ENCODE results near the gene TSHZ2. TPM values are rescaled to one million over a fixed set of nuclear protein-coding genes. Genes with fewer than 3 reads are reported as not detected.
"Not testable (repeated sequence)": the region's sequence is repeated elsewhere in the genome, so short reads cannot be mapped to it uniquely, and the experiment has no call there.

The TSHZ2 gene
- polyA plus RNA-seq, 1 donor from 2014 or later: 0.73 TPM

DNA sequence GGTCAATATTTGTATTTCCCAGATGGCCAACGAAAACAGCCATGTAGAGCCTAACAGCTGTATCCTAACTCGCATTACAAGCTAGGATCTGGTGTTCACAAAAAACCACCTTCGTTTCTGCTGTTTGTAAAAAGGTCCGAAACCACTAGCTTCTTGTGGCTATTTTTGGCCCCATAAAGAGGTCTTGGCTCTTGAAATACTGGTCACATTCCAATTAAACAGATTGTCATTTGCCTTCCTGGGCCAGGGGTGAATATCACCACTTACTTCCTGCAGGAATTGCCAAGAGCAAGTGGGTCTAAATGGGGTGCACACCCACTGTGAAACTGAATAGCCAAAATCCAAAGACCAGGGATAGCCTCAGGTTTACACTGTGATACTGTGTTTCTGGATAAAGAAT is 48.2 kb downstream of the TSHZ2 start:
- Mint-ChIP-seq H3K27ac (no peak overlapping the region), H3K4me1 (peaks cover 2 to 15% (median 5%) of the 10 kb centered on the region in 3 donors), H3K36me3 (peaks cover 2% of the 10 kb centered on the region), H3K9me3 (peaks cover 3 to 4% (median 3%) of the 10 kb centered on the region in 3 donors), H3K27me3 (no peaks in the 10 kb centered on the region), H3K4me3 (no peak overlapping the region)

DNA sequence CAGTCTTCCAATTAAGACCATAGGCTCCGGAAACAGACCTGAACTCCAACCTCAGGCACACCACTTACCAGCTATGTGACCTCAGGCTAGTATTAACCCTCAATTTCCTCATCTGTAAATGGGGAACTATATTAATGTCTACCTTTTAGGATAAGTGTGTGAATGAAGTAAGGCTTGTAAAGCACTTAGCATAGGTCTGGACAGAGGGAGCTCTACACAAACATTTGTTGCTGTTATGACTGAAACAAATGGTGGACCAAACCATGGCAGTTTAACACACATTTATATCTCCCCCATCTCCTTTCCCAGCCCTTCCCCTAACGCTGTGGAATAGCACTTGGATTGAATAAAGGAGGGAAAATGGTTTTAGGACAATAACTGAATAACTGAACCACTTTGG is 48.7 kb downstream of the TSHZ2 start:
- peaks cover 2 to 15% (median 5%) of the 10 kb centered on the region in 3 donors for H3K4me1 Mint-ChIP-seq
- H3K36me3 Mint-ChIP-seq: peaks cover 2% of the 10 kb centered on the region
- peaks cover 3 to 4% (median 3%) of the 10 kb centered on the region in 3 donors for H3K9me3 Mint-ChIP-seq
- no peaks in the 10 kb centered on the region for H3K27me3 Mint-ChIP-seq
- peak overlapping the region in 1 of 4 donors; percentile 11 for H3K4me3 Mint-ChIP-seq
- no peak overlapping the region for H3K27ac Mint-ChIP-seq

DNA sequence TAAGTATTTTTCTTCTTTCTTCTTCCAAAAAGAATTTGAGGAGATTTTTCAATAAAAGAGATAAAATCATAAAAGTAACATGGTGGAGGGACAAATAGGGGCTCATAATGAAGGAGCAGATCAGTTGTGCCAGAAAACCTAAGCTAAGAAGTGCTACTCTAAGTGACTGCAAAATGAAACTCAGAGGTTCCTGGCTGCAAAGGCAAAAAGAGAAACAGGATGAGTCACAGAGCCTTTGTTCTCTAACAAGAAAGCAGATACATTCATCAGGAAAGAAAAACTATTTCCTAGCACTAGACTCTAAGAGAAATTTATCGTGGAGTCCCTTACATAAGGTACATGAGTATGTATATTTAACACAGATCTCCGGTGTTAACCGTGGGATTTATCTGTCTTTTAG is 49.8 kb downstream of the TSHZ2 start:
- Mint-ChIP-seq H3K4me3 (peak overlapping the region in 1 of 4 donors; percentile 5), H3K27me3 (no peaks in the 10 kb centered on the region), H3K36me3 (peaks cover 2% of the 10 kb centered on the region), H3K4me1 (peaks cover 2 to 15% (median 5%) of the 10 kb centered on the region in 3 donors), H3K27ac (no peak overlapping the region), H3K9me3 (peaks cover 0 to 4% (median 3%) of the 10 kb centered on the region in 3 donors)

DNA sequence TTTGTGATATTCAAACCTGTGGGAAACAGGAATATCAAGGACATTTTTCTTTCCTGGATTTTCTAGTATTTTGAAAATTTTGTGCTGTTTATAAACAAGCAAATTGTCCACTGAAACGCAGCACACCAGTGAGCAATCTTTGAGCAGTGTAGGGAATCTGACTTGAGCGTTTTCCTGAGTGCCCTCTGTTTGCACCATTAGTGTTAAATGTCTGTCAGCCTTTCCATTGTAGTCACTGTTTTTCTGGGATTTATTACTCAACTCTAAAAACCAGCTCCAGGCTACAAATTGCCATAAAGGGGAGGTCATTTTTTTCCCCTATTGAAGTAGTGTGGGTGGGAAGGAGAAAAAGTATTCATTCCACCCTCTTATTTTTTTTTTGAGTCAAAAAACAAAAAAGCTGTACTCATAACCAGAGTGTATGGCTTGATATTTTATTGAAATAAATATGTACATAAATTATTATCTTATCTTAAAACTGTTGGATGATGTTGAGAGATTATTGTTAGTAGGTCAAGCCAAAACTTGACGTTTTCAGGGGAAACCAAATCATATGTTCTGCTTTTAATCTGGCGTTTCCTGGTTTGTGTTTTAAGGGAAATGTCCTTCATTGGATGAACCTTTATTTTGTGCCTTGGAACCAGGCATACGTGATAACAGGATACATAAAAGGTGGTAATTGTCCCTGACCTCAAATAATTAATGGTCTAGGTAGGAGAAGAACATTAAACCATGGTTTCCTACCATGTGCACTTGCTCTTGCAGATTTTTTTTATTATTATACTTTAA is 51.8 kb downstream of the TSHZ2 start:
- Mint-ChIP-seq H3K27me3 (peaks cover 4% of the 10 kb centered on the region), H3K9me3 (peaks cover 0 to 4% (median 3%) of the 10 kb centered on the region in 3 donors), H3K36me3 (peaks cover 2% of the 10 kb centered on the region), H3K4me1 (peaks cover 2 to 15% (median 5%) of the 10 kb centered on the region in 3 donors), H3K4me3 (no peak overlapping the region), H3K27ac (no peak overlapping the region)

DNA sequence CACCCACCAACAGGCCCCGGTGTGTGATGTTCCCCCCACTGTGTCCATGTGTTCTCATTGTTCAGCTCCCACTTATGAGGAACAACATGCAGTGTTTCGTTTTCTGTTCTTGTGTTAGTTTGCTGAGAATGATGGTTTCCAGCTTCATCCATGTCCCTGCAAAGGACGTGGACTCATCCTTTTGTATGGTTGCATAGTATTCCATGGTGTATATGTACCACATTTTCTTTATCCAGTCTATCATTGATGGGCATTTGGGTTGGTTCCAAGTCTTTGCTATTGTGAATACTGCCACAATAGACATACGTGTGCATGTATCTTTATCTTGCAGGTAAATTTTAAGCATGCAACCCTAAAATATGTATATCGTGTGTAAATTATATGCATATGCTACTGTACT is 52.5 kb downstream of the TSHZ2 start:
- H3K4me3 Mint-ChIP-seq, H3K36me3 Mint-ChIP-seq, H3K27me3 Mint-ChIP-seq, H3K27ac Mint-ChIP-seq, H3K9me3 Mint-ChIP-seq: not testable (repeated sequence)
- H3K4me1 Mint-ChIP-seq: peaks cover 2 to 15% (median 5%) of the 10 kb centered on the region in 3 donors

DNA sequence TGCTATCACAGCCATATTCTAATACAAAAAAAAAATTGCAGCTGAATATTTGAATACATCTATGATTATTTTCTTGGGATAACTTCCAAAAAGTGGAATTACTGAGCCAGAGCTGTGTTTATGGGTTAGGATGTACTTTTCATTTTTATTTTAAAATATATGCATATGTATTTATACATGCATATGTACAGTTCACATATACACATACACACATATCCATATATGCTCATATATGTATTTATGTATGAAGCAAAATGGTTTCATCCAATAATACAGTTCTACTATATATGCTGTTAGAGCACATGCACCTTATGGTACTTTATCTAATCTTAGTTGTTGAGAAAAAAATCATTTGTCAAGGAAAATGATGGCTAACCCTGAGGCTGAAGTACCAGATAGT is 54.9 kb downstream of the TSHZ2 start:
- Mint-ChIP-seq H3K27me3 (peaks cover 5% of the 10 kb centered on the region), H3K9me3 (no peaks in the 10 kb centered on the region), H3K4me1 (peaks cover 2 to 9% (median 3%) of the 10 kb centered on the region in 3 donors), H3K4me3 (no peak overlapping the region), H3K27ac (no peak overlapping the region), H3K36me3 (no peaks in the 10 kb centered on the region)

DNA sequence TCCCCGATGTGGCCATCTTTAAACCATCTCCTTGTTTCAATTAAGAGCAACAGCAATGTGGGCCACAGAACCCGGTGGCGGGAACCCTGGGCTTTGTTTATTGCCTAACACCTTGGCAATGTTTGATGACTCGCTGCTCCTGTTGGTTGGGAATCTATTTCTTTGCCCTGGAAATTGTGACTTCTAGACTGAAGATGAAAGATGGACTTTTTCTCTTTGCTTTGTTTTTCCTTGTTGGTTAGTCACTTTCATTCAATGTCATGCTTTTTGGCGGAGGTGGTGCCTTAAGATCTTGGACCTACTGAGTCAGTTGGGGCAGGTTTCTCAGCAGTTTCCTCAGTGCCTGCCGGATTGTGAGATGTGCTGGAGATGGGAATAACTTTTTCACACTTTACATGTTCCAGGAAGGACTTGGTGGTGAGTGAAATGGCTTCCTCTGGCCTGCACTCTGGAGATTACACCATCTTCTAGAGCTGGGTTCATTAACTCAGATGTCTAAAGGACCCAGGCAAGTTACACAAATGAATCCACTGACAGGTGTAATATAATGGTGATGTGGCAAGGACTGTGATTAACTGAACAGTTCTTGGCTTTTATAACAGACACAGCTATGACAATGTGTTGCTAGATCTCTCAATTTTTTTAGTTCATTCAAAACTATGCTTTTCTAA is 56.3 kb downstream of the TSHZ2 start:
- no peaks in the 10 kb centered on the region for H3K9me3 Mint-ChIP-seq
- peaks cover 0 to 1% (median 0%) of the 10 kb centered on the region in 3 donors for H3K4me1 Mint-ChIP-seq
- H3K36me3 Mint-ChIP-seq: peaks cover 4% of the 10 kb centered on the region
- H3K27me3 Mint-ChIP-seq: peaks cover 5% of the 10 kb centered on the region
- no peak overlapping the region for H3K27ac Mint-ChIP-seq
- no peak overlapping the region for H3K4me3 Mint-ChIP-seq

DNA sequence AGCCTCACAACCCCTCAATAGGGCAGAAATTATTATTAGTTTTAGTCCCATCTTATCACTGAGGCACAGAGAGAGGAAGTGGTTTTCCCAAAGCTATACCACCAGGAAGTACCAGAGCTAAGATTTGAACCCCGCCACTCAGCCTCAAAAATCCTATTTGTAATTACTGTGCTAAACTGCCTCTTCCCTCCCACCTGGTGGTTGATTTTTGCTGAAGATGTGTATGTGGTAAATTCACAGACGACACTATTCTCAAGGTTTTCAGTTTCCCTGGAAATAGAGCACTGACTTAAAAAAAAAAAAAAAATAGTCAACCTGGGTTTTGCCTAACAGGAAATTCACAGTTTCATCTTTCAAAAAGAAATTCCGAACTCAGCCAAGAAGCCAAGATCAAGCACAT is 57.9 kb downstream of the TSHZ2 start:
- Mint-ChIP-seq H3K27me3 (peaks cover 5% of the 10 kb centered on the region), H3K27ac (no peak overlapping the region), H3K4me3 (no peak overlapping the region), H3K36me3 (peaks cover 4% of the 10 kb centered on the region), H3K4me1 (peaks cover 0 to 5% (median 0%) of the 10 kb centered on the region in 3 donors), H3K9me3 (no peaks in the 10 kb centered on the region)

DNA sequence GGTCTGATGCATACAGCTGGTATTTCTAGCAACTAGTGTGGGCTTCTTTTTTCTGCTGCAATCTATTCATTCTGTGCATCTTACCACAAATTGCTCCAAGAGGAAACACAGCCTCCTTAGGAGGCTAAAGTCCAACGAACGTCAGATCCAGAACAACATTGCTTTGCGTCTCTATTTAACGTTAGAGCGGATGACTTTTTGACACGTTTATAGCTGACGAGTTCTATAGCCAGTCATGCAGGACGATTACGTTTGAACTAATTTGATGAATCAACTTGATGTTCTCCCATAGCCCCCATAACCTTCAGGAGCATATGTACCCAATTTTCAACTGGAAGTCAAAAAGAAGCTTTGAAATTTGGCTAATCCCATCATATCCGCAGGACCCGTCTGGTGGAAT is 59.9 kb downstream of the TSHZ2 start:
- Mint-ChIP-seq H3K4me1 (peaks cover 0 to 5% (median 0%) of the 10 kb centered on the region in 3 donors), H3K27me3 (peaks cover 5% of the 10 kb centered on the region), H3K36me3 (peaks cover 4% of the 10 kb centered on the region), H3K27ac (no peak overlapping the region), H3K9me3 (no peaks in the 10 kb centered on the region), H3K4me3 (no peak overlapping the region)

DNA sequence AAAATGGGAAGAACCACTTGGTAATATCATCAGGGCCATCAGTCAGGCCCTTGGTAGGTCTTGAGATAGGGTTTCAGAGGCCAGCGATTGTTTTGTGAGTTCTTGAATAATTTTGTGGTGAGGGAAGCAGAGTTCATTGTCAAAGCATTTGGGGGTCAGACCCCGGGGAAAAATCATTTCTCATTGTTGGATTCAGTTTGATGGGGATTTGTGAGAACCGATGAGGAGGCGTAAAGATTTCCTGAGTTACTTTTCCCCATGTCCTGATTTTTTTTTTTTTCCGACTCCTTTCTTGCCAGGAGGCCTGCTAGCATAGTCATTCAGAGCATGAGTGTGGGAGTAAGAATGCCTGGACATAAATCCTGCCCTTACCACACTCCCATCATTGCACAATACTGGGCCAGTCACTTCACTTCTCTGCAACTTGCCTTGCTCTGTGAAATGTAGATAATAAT is 60.3 kb downstream of the TSHZ2 start:
- no peak overlapping the region for H3K27ac Mint-ChIP-seq
- peaks cover 4% of the 10 kb centered on the region for H3K36me3 Mint-ChIP-seq
- no peak overlapping the region for H3K4me3 Mint-ChIP-seq
- H3K9me3 Mint-ChIP-seq: no peaks in the 10 kb centered on the region
- H3K27me3 Mint-ChIP-seq: peaks cover 2% of the 10 kb centered on the region
- peaks cover 0 to 5% (median 0%) of the 10 kb centered on the region in 3 donors for H3K4me1 Mint-ChIP-seq

DNA sequence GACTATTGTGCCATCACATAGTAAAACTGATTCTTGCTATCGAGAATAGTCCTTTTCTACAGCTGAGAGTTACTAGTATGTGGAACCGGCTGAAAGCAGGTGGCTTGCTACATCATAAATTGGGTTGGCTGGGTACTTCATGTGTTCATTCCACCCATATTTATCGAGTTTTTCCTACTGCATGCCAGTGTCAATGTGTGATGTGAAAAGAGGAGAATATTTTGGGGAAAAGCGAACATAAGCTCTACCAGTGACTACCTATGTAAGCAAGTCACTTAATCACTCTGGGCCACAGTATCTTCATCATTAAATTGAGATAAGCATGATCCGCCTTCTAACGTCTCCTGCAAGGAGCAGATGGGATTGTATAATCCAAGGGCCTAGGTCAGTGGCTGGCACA is 61.0 kb downstream of the TSHZ2 start:
- H3K27me3 Mint-ChIP-seq: peaks cover 2% of the 10 kb centered on the region
- no peak overlapping the region for H3K4me3 Mint-ChIP-seq
- no peaks in the 10 kb centered on the region for H3K9me3 Mint-ChIP-seq
- H3K36me3 Mint-ChIP-seq: peaks cover 4% of the 10 kb centered on the region
- H3K4me1 Mint-ChIP-seq: peaks cover 0 to 5% (median 0%) of the 10 kb centered on the region in 3 donors
- H3K27ac Mint-ChIP-seq: no peak overlapping the region

DNA sequence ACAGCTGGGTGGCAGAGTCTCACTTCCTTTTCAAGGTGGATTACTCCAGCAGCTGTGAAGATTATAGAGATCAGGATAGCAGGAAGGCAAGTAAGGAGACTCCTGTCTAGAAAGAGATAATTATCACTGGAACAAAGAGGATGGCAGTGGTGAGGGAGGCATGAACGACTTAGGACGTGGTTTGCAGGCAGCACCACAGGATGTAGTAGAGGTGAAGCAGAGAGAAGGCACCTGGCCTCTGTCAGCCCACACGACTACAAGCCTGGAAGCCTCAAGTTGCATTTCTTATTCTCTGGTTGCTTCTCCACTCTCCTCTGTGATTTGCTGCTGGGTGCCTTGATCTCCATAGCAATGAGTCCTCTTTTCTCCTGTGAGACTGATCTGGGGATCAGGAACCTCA is 62.7 kb downstream of the TSHZ2 start:
- Mint-ChIP-seq H3K27ac (no peak overlapping the region), H3K4me1 (peaks cover 0 to 5% (median under 1%) of the 10 kb centered on the region in 3 donors), H3K9me3 (no peaks in the 10 kb centered on the region), H3K4me3 (no peak overlapping the region), H3K36me3 (peaks cover 4% of the 10 kb centered on the region), H3K27me3 (no peaks in the 10 kb centered on the region)

DNA sequence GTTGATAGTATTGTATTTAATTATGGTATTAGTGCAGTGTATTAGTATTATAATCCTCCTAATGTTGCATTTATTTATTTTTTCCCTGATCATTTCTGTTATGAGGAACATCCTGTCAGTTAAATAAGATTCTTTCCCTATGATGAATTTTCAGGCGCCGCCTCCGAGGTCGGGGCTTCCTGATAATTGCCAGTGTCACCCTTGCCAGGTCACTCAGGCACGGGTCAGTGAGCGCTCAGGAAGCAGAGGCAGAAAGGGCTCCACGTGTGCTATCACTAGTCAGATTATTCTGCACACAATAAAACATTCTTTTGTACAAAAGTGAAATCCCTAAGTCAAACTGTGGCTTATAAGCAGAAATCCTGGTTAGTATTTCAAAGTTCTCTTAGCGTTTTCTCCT is 64.8 kb downstream of the TSHZ2 start:
- Mint-ChIP-seq H3K4me3 (no peak overlapping the region), H3K27me3 (no peaks in the 10 kb centered on the region), H3K9me3 (no peaks in the 10 kb centered on the region), H3K27ac (no peak overlapping the region), H3K4me1 (peaks cover 0 to 13% (median 8%) of the 10 kb centered on the region in 3 donors), H3K36me3 (peaks cover 4% of the 10 kb centered on the region)

DNA sequence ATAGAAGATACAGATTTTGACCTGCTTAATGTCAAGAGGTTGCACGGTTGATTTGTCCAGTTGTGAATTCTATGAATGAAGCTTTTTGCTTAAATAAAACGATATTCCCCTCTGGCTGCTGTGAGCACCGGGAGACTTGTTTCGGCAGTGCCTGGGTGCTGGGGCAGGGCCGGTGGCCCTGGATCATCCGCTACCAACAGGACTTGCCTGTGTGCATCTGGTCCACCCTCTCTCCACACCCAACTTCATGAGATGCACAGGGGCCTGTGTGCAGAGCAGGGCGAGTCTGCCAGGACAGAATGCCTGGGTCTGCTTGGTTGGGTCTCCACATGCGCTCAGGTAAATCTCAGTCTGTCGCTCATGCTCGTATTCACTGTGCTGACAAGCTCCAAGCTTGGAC is 65.5 kb downstream of the TSHZ2 start:
- Mint-ChIP-seq H3K36me3 (peaks cover under 1% of the 10 kb centered on the region), H3K27ac (no peak overlapping the region), H3K4me1 (peaks cover 0 to 13% (median 8%) of the 10 kb centered on the region in 3 donors), H3K27me3 (no peaks in the 10 kb centered on the region), H3K9me3 (no peaks in the 10 kb centered on the region), H3K4me3 (peak overlapping the region in 1 of 4 donors; percentile 60)

DNA sequence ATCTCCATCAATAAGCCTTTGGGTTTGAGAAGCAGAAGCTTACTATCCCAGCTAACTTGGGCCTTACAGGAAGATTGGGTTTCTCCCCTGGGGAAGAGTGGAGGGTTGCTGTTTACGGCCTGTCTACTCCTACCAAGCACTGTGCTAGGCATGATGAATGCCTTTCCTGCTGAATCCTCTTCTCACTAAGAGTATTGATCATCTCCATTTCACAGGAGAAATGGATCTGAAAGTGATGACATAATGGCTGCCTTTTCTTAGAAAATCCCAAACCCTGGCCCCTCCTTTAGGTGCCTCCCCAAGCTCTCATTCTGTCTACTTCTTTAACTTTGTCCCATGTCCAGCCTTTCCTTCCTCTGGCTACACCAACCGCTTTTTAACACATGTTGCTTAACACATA is 66.1 kb downstream of the TSHZ2 start:
- Mint-ChIP-seq H3K36me3 (no peaks in the 10 kb centered on the region), H3K4me3 (no peak overlapping the region), H3K4me1 (peaks cover 0 to 13% (median 8%) of the 10 kb centered on the region in 3 donors), H3K27ac (no peak overlapping the region), H3K27me3 (no peaks in the 10 kb centered on the region), H3K9me3 (no peaks in the 10 kb centered on the region)
